Loucy (cell line): Measurements from ENCODE around the gene WBP2.

Source experiments
- EZH2phosphoT487 ChIP-seq: fragments of 200-600 bp; IDR thresholded peaks from 2 replicates; pipeline ENCODE4 v1.6.1; 2018; ENCODE audit warnings: antibody characterized with exemption, mild to moderate bottlenecking, moderate library complexity, borderline replicate concordance
- TF ChIP-seq, protein P1 (sequence below): fragments of 200-600 bp; sonication (generic); conservative IDR thresholded peaks from 2 replicates; pipeline ENCODE4 v1.5.1; 2014; ENCODE audit warnings: mild to moderate bottlenecking, antibody characterized with exemption, low read length

- TF ChIP-seq, protein P1, sequence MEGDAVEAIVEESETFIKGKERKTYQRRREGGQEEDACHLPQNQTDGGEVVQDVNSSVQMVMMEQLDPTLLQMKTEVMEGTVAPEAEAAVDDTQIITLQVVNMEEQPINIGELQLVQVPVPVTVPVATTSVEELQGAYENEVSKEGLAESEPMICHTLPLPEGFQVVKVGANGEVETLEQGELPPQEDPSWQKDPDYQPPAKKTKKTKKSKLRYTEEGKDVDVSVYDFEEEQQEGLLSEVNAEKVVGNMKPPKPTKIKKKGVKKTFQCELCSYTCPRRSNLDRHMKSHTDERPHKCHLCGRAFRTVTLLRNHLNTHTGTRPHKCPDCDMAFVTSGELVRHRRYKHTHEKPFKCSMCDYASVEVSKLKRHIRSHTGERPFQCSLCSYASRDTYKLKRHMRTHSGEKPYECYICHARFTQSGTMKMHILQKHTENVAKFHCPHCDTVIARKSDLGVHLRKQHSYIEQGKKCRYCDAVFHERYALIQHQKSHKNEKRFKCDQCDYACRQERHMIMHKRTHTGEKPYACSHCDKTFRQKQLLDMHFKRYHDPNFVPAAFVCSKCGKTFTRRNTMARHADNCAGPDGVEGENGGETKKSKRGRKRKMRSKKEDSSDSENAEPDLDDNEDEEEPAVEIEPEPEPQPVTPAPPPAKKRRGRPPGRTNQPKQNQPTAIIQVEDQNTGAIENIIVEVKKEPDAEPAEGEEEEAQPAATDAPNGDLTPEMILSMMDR: no peak
- TF ChIP-seq EZH2phosphoT487: no peak
Measured at GRCh38 chr17:75881678-75882454, 26.7 kb upstream of the WBP2 start.
